Measurements from ENCODE around the gene PIK3R3. TPM values are rescaled to one million over a fixed set of nuclear protein-coding genes. Genes with fewer than 3 reads are reported as not detected.

PIK3R3 gene
- 3.5 TPM for total RNA-seq

DNA sequence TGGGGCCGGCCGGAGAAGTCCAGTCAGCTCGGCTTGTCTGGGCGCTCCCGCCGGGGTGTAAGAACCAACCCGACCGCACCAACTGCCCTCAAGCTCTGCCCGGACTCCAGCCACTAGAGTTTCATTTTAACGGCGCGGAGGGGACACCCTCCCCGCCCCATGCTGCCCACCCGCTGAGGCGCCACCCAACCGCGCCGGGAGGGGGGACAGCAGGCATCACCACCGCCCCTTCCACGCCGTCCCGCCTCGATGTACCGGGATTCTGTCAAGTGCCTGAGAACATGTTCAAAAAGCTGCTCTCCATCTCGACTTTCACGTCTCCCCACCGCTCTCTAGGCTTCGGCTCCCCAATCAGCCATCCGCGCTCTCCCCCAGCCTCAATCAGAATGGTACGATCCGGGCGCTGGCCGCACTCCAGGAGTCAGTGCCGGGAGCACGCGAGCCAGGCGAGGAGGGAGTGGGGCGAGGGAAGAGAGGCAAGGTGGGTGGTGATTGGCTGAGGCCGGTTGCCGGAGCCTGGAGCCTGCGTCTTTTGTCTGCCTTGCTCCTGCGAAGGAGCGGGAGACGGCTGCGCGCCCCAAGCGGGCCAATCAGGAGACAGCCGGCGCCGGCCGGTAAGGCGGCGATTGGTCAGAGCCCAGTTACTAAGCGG is at the start of gene PIK3R3:
PIK3R3 (minus strand) TSS at position 101 of the 652 bp plus-strand sequence. CDS start 677 bp downstream, outside the sequence.
- peak; percentile 54 to 99 (median 99) for DNase-seq (ENCODE audit: low read depth in 2 of 3, low spot score in 2 of 3)

DNA sequence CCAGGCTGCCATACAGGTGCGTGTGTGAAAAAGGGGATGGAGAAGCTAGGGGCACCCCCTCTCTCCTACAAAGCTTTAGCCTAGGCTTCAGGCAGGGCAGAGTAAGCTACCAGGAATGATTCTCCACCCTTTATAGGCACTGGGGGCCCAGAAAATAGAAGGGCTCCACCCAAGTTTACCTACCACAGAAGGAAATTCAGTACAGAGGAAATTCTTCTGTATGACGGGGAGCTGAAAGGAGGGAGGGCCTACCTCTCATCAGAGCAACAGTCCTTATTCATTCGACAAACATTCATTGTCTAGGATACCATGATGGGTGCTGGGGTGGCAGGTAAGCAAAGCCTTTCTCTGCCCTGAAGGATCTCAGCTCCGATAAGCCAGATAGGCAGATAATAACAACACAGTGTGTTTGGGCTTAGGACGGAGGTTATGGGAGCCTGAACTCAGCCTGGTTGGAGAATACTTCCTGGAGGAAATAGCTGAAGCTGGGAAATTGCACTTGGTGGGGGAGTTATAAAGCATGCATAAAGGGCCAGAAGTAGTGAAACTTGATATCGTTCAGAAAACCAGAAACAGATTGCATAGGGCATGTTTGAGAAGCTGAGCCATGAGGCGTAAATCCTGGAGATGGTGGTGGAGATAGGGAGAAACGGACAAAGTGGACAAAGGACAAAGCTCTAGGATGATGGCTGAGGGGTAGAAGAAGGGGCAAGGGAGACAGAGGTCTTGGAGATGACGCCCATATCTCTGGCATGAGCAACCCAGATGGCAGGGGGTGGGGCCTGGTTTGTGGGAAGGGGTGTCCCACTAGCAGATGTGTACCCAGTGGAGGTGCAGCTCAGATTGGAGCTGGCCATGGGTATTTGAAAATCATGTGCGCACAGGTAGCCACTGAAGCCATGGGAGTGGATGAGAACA is 49.2 kb upstream of the PIK3R3 start:
- DNase-seq (ENCODE audit: low read depth in 2 of 3, low spot score in 2 of 3), result no peak

DNA sequence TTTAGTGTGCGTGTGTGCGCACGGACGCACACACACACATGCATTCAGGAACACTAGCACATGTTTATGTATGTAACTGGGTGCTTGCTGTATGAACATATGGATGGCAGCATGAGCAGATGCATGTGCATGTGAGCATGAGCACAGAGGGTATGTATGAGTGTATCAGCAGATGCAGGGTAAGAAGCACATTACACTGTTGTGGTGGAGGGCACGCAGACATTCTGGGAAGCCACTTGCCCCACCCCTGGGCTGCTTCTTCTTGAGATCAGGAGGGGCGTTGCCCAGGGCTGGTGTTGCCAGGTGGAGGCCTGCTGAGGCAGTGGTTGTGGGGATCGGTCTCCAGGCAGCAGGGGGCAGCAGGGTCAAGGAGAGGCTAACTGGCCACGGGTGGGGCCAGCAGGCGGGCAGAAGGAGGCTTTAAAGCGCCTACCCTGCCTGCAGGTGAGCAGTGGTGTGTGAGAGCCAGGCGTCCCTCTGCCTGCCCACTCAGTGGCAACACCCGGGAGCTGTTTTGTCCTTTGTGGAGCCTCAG is 47.7 kb upstream of the PIK3R3 start:
- no peak for DNase-seq (ENCODE audit: low read depth in 2 of 3, low spot score in 2 of 3)

DNA sequence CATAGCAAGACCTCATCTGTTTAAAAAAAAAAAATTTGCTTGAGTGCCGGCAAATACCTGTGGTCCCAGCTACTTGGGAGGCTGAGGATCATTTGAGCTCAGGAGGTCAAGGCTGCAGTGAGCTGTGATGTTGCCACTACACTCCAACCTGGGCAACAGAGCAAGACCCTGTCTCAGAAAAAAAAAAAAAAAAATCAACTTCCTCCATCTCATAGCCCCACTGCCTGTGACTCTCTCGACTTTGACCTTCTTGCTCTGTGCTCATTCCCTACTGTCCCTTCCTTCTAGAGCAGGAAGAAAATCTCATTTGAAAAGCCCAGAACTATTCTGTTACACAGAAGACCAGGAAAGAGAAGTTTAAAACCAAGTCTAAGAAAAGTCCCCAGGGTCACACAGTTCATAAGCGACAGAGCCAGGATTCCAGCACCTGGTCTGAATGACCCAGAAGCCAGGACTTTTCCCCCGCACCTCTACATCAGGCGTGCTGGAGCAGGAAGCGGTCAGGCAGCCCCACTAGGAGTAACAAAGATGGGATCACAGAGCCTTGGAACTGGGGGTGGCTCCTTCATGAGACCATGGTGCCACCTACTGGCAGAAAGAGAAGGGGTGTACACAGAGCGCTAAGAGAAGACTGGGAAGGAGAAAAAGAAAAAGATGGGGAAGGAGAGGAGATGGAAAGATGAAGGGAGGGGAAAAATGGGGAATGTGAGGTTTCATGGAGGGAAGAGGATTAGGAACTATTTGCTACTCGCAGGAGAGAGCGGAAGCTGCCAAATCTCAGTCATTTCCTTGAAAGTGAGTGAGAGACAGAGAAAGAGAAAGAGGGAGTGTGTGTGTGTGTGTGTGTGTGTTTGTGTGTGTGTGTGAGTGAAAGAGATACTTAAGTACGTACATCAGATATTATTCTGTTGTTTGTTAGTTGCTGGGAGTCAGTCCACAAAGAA is 47.0 kb upstream of the PIK3R3 start:
- peak; percentile 52 to 80 (median 61) for DNase-seq (ENCODE audit: low read depth in 2 of 3, low spot score in 2 of 3)

DNA sequence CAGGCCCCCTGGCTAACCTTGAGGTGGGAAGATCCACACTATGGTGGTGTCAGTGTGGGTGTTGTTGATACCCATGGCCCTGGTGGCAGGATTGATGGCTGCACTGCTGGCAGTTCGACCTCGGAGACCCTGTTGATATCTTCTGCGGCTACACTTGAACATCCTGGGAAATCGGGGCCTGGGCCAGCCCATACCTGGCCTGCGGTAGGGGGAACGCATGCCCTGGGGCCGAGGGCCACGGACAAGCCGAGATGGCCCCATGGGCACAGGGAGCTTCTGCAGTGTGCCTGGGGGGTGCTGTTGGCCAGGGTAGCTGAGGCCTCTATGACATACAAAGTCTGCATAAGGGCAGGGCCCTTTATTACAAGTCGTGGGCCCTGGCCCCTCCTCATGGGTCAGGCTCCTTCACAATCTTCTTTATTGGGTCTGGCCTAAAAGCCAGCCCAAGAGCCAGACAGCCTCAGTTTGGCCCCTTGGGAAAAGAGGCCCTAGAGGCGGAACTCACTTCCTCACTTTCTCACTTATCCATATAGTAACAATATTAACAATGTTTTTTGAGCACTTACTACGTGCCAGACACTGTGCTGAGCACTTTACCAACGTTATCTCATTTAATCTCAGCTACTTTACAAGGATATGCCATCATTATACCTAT is 43.9 kb upstream of the PIK3R3 start, which contains the start of gene P3R3URF:
P3R3URF (minus strand) TSS at position 278 of the 655 bp plus-strand sequence; CDS start at position 261, 17 bp downstream.
- no peak for DNase-seq (ENCODE audit: low read depth in 2 of 3, low spot score in 2 of 3)

DNA sequence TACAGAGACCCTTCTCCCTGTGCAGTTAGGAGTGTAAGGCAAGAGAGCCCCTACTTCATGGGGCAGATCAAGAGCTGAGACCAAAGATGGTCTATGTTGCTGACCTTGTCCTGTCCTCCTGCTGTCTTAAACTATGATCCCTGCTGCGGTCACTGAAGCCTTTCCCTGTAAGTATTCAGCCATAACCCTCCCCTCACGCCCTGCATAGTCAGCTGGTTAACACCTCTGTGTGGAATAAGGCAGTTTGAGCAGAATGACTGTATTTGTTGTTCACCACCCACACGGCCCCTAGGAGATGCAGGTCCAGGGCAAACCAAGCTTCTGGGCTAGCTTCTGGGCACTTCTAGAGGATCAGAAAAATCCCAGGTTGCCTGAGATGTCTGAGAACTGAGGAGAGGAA is 42.8 kb upstream of the PIK3R3 start:
- DNase-seq (ENCODE audit: low read depth in 2 of 3, low spot score in 2 of 3), result no peak

DNA sequence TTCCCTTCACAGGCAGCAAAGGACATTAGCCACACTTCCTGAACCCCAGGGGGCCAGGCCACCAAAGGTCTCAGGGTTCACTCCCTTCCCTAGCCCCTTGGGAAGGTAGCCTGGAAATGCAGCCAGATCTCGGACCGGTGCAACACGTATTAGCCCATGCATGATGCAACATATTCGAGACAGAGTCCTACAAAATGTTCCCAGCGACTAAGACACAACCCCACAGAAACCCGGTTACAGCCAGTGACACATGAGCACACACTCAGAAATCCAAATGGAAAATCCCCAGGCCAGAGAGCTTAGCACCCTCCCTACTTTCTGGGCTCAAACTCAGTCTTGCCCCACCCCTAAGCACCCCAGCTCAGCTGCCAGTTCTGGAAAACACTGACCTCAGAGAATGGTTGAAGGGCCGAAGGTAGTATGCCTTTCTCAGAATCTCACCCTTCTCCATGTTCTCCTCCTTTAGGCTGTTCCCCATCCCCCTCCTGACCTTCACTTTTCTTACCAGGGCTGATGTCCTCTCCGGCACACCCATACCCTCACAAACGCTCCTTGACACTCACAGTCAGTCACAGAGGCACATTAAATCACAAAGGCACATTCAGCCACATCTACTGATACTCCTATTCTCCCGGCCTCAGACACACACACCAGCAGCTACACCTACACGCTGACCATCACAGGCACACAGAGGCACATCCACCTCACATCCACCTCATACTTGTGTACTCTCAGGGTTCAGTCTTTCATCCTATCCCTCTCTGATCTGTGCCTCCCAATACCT is 42.2 kb upstream of the PIK3R3 start, which contains the start of gene TSPAN1:
TSPAN1 (plus strand) TSS at position 640 of the 784 bp plus-strand sequence. CDS start 6,021 bp downstream, outside the sequence.
- DNase-seq (ENCODE audit: low read depth in 2 of 3, low spot score in 2 of 3), result no peak

DNA sequence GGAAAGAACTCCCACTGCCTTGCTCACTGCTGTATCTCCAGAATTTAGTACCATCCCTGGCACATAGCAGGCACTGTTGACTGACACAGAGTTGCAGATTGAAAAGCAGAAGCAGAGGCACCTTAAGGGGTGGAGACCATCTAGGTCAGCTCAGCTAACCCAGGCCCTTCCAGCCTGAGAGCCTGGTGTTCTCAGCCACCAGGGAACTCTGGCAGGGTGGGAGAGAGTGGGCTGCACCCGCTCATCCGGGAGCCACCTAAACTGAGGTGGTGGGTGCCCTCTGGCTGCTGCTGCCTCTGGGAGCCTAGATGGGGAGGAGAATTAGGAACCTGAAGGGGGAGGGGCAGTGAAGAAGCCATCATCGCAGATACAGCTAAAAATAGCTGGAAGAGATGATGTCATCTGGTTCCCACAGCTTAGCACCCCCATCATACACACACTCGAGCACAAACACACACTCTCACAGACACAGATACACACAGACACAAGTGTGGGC is 41.0 kb upstream of the PIK3R3 start:
- no peak for DNase-seq (ENCODE audit: low read depth in 2 of 3, low spot score in 2 of 3)

DNA sequence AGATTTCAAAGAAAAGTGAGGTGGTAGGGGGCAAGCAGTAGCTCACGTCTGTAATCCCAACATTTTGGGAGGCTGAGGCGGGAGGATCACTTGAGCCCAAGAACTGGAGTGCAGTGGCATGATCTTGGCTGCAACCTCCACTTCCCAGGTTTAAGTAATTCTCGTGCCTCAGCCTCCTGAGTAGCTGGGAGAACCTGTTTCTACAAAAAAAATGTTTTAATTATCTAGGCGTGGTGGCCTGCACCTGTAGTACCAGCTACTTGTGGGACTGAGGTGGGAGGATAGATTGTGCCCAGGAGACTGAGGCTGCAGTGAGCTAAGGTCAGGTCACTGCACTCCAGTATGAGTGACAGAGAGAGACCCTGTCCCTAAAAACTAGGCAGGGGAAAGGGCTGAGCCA is 39.9 kb upstream of the PIK3R3 start:
- no peak for DNase-seq (ENCODE audit: low read depth in 2 of 3, low spot score in 2 of 3)

DNA sequence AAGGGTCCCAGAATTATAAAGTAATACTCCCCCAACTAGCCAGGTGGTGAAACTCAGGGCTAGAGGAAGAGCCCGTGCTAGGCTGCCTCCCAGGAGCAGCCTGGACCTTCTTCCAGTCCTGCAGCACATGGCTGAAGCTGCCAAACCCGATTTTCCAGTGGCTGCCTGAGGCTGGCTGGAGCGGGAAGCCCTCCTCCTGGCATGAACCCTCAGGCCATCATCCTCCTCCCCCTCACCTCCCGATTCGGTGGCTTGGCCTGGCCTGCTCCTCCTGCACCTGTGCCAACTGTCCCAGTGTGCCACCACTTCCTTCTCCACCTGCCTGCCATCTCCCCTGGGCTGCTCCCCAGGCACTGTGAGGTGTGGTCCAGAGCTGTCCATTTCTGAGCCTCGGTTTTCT is 39.4 kb upstream of the PIK3R3 start:
- DNase-seq (ENCODE audit: low read depth in 2 of 3, low spot score in 2 of 3), result no peak

DNA sequence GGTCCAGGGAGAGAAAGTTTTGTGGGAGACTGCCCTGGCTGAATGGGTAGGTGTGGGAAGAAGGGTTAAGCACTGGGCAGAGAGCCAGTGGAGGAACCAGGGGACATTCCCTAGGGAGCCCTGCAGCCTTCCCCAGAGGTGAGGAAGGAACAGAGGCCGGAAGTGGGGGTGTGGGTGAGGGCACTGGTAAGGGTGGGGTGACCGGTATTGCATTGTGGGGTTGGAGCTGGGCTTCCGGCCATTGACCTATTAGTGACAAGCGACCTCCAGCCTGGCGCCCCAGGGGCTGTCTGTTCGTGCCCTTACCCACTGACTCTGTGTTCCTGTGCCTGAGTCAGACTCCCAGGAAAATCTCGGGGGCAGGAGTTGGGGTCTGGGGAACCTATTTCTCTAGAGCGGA is 38.9 kb upstream of the PIK3R3 start:
- DNase-seq (ENCODE audit: low read depth in 2 of 3, low spot score in 2 of 3), result no peak

DNA sequence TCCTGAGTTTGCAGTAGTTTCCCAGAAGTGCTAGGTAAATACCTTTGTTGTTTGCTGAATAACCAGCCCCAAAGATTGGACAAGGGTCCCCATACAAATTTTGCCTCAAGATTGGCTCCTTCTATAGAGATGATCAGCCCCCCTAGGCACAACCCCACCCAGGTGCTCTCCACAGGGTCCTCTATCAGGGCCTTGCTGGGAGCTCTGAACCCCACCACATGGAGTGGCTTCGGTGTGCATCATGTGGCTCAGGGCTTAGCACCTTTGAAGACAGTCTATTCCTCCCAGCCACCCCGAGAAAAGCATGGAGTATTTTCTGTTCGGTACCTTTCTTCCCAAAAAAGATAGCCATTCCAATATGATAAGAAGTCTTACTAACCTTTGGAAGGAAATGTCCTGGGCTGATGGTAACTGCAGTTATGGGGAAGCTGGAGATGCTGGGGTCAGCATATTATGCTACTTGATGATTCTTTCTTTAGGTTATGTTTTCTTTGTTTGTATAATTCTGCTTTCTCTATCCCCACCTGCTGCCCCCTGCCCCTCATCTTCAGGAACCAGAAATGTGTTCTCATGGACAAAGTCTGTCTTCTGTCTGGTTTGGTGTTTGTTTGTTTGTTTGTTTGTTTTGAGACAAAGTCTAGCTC is 37.5 kb upstream of the PIK3R3 start:
- DNase-seq (ENCODE audit: low read depth in 2 of 3, low spot score in 2 of 3), result no peak

DNA sequence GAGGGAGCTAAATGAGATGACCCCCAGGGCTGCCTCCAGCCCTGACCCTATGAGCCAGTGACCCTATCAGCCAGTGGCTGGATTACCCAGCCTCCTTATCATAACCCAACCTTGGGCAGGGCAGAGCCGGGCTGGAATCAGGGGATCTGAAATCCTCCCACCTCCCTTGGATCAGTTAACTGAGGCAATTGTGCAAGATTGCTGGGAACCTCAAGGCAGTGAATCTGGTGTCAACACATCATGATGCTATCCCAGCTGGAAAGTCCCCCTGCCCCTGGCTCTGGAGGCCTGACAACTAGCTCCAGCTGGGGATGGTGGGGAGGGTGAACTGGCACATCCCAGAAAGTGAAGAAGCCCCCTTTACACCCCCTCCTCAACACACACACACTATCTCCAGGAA is 36.0 kb upstream of the PIK3R3 start:
- no peak for DNase-seq (ENCODE audit: low read depth in 2 of 3, low spot score in 2 of 3)

DNA sequence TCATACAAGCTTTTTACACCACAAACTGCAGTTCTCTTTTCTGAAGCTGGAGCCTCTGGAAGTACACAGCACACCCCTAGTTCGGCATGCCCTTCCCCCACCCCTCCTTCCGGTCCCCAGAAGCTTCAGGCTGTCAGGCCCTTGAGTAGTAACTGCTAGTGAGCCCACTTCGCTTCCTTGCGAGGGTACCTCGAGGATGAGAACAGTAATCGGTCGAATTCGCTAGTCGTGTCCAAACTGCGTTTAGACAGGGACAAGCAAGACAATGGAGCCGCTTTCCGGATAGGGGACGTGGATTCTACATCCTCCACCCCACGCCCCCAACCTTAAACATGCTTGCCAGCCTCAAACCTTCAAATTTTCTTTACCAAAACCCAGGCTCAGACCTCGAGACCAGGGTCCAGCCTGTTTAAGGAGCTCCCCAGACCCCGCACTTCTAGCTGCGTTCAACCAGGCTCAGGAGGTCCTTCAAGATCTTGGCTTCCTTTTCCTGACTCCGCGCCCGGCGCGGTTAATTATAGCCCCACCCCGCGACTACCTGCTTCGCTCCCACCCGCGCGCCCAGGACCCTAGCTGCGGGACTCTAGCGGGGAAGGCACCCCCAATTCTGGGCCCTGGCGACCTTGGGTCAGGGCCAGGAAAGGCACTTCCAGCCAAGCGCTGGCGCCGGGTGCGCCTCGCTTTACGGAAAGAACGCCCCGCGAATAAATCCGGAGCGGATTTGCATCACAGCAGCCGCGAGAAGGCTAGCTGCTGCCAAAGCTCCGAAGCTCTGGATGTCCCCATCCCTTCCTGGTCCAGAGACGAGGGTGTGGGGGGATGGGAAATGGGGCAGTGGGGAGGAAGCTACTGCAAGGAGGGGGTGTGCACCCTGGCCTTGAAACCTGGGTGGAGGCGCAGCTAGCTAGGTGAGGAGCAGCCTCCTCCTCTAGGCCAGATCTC is 34.4 kb upstream of the PIK3R3 start:
- peak; percentile 16 to 81 (median 47) for DNase-seq (ENCODE audit: low read depth in 2 of 3, low spot score in 2 of 3)

DNA sequence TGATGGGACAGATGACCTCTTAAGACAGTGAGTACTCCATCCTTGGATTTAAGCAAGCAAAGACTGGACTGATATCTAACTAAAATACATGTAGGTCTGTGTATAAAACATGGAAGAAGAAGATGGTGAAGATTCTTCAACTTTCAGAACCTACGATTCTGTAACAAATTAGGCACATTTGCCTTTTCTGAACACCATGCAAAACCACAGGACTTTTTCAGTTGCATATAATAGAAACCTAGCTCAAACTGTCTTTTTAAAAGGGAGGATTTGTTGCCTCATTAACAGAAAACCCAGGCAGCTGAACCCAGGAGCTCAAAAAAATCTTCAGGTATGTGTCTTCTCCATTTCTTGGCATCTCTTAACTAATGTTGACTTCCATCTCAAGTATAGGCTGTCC is 27.8 kb upstream of the PIK3R3 start:
- DNase-seq (ENCODE audit: low read depth in 2 of 3, low spot score in 2 of 3), result no peak

DNA sequence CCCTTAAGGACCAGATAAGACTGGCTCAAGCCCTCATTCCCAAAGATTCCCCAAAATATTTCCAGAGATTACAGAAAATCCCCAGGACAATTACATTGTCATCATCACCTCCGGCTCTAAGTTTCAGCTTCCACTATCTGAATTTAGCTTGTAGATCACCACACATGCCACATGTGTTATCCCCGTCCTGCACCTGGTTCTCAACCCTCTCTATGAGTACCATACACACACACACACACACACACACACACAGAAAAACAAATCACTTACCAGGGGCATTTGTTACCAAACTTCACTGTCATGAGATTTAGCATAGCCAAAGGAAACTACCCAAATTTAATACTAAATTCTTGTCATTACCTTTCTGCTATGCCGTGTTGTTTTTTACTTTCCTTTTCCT is 27.1 kb upstream of the PIK3R3 start:
- DNase-seq (ENCODE audit: low read depth in 2 of 3, low spot score in 2 of 3), result no peak

Measured in hematopoietic multipotent progenitor cell (in vitro differentiated cells).